Astrocyte (in vitro differentiated cells and primary cell): ENCODE measurements around the gene MGAT3. TPM values are rescaled to one million over a fixed set of nuclear protein-coding genes. Genes with fewer than 3 reads are reported as not detected.

ENCODE experiments used
- DNase-seq: peaks from one replicate; pipeline ENCODE4 v3.0.0-alpha.2; 2010; ENCODE audit warnings: low read depth
- FAIRE-seq: peaks from 2 replicates; lab custom pipeline; 2011; peaks lifted over from hg19 to GRCh38; lab: Jason Lieb, UNC
- H2AFZ ChIP-seq: 2 replicates; pipeline ENCODE4 v1.6.0; 2012; ENCODE audit warnings: low read depth, low read length, inconsistent platforms
- H3K27ac ChIP-seq: 2 replicates; pipeline ENCODE4 v1.5.1; 2011; ENCODE audit warnings: low read depth, low read length, inconsistent platforms
- H3K27me3 ChIP-seq: 2 replicates; pipeline ENCODE4 v1.6.0; 2011; ENCODE audit warnings: low read length, inconsistent platforms; ENCODE audit not compliant: insufficient read depth
- H3K36me3 ChIP-seq: 2 replicates; pipeline ENCODE4 v1.5.1; 2011; ENCODE audit warnings: low read length, inconsistent platforms; ENCODE audit not compliant: insufficient read depth
- H3K4me1 ChIP-seq: 2 replicates; pipeline ENCODE4 v1.5.1; 2011; ENCODE audit warnings: low read length, inconsistent platforms; ENCODE audit not compliant: insufficient read depth
- H3K4me2 ChIP-seq: 2 replicates; pipeline ENCODE4 v1.6.0; 2012; ENCODE audit warnings: low read length, inconsistent platforms
- H3K4me3 ChIP-seq: 2 replicates; pipeline ENCODE4 v1.5.1; 2011; ENCODE audit warnings: low read depth, mild to moderate bottlenecking, low read length, inconsistent platforms; ENCODE audit not compliant: insufficient read depth
- H3K79me2 ChIP-seq: 2 replicates; pipeline ENCODE4 v1.6.0; 2012; ENCODE audit warnings: mild to moderate bottlenecking, low read length, inconsistent platforms; ENCODE audit not compliant: insufficient read depth
- H3K9ac ChIP-seq: 2 replicates; pipeline ENCODE4 v1.6.0; 2012; ENCODE audit warnings: mild to moderate bottlenecking, low read length, inconsistent platforms
- H3K9me3 ChIP-seq: 2 replicates; pipeline ENCODE4 v1.5.1; 2012; ENCODE audit warnings: low read depth, mild to moderate bottlenecking, low read length, inconsistent platforms; ENCODE audit not compliant: insufficient read depth
- H4K20me1 ChIP-seq: 2 replicates; pipeline ENCODE4 v1.6.0; 2012; ENCODE audit warnings: low read length, inconsistent platforms; ENCODE audit not compliant: insufficient read depth
- H3K27ac Mint-ChIP-seq: one replicate; pipeline ENCODE4 v1.8.0; 2021; ENCODE audit warnings: mild to moderate bottlenecking, mixed read lengths; ENCODE audit not compliant: unreplicated experiment
- H3K27me3 Mint-ChIP-seq: one replicate; pipeline ENCODE4 v1.8.0; 2021; ENCODE audit warnings: low read depth, mixed read lengths; ENCODE audit not compliant: unreplicated experiment
- H3K36me3 Mint-ChIP-seq: one replicate; pipeline ENCODE4 v1.8.0; 2021; ENCODE audit warnings: low read depth, mixed read lengths; ENCODE audit not compliant: unreplicated experiment
- H3K4me1 Mint-ChIP-seq: one replicate; pipeline ENCODE4 v1.8.0; 2021; ENCODE audit warnings: low read depth, mixed read lengths; ENCODE audit not compliant: unreplicated experiment
- H3K4me3 Mint-ChIP-seq: one replicate; pipeline ENCODE4 v1.8.0; 2021; ENCODE audit warnings: mild to moderate bottlenecking, moderate library complexity, mixed read lengths; ENCODE audit not compliant: unreplicated experiment
- H3K9me3 Mint-ChIP-seq: one replicate; pipeline ENCODE4 v1.8.0; 2021; ENCODE audit warnings: mild to moderate bottlenecking, mixed read lengths; ENCODE audit not compliant: unreplicated experiment
- EZH2 ChIP-seq: IDR thresholded peaks from 2 replicates; pipeline ENCODE4 v1.6.1; 2012; ENCODE audit warnings: mild to moderate bottlenecking, low read length, inconsistent platforms; ENCODE audit not compliant: insufficient read depth
- total RNA-seq: library from RNA; stranded (reverse); gene quantifications from 2 replicates; pipeline ENCODE4 v1.2.1, GENCODE V29; 2021
- TF ChIP-seq, protein P1 (sequence below): IDR thresholded peaks from 2 replicates; pipeline ENCODE4 v1.5.1; 2011; ENCODE audit warnings: low read depth, mild to moderate bottlenecking, inconsistent platforms, low read length, moderate library complexity; ENCODE audit not compliant: insufficient read depth

Gene MGAT3
- total RNA-seq, 1 donor from 2014 or later, result 7.9 TPM

GRCh38 chr22:39527481-39527961 lies 70.7 kb downstream of the MGAT3 start:
- H4K20me1 ChIP-seq, result peaks cover 91% of the 10 kb centered on the region
- FAIRE-seq, result no peak
- no peak overlapping the region for H3K27ac Mint-ChIP-seq
- H2AFZ ChIP-seq, result no peak overlapping the region
- peaks cover 32% of the 10 kb centered on the region for H3K4me1 ChIP-seq
- no peak overlapping the region for H3K4me3 ChIP-seq
- H3K4me1 Mint-ChIP-seq, result peaks cover 30% of the 10 kb centered on the region
- no peak overlapping the region for H3K9ac ChIP-seq
- no peaks in the 10 kb centered on the region for H3K27me3 ChIP-seq
- DNase-seq, result no peak
- no peak overlapping the region for H3K4me2 ChIP-seq
- no peak for TF ChIP-seq EZH2
- TF ChIP-seq, protein P1, sequence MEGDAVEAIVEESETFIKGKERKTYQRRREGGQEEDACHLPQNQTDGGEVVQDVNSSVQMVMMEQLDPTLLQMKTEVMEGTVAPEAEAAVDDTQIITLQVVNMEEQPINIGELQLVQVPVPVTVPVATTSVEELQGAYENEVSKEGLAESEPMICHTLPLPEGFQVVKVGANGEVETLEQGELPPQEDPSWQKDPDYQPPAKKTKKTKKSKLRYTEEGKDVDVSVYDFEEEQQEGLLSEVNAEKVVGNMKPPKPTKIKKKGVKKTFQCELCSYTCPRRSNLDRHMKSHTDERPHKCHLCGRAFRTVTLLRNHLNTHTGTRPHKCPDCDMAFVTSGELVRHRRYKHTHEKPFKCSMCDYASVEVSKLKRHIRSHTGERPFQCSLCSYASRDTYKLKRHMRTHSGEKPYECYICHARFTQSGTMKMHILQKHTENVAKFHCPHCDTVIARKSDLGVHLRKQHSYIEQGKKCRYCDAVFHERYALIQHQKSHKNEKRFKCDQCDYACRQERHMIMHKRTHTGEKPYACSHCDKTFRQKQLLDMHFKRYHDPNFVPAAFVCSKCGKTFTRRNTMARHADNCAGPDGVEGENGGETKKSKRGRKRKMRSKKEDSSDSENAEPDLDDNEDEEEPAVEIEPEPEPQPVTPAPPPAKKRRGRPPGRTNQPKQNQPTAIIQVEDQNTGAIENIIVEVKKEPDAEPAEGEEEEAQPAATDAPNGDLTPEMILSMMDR, result no peak
- peaks cover 27% of the 10 kb centered on the region for H3K36me3 Mint-ChIP-seq
- peaks cover 73% of the 10 kb centered on the region for H3K79me2 ChIP-seq
- no peaks in the 10 kb centered on the region for H3K9me3 ChIP-seq
- no peak overlapping the region for H3K27ac ChIP-seq
- peaks cover 26% of the 10 kb centered on the region for H3K36me3 ChIP-seq
- no peaks in the 10 kb centered on the region for H3K27me3 Mint-ChIP-seq
- H3K4me3 Mint-ChIP-seq, result no peak overlapping the region
- no peaks in the 10 kb centered on the region for H3K9me3 Mint-ChIP-seq

DNA sequence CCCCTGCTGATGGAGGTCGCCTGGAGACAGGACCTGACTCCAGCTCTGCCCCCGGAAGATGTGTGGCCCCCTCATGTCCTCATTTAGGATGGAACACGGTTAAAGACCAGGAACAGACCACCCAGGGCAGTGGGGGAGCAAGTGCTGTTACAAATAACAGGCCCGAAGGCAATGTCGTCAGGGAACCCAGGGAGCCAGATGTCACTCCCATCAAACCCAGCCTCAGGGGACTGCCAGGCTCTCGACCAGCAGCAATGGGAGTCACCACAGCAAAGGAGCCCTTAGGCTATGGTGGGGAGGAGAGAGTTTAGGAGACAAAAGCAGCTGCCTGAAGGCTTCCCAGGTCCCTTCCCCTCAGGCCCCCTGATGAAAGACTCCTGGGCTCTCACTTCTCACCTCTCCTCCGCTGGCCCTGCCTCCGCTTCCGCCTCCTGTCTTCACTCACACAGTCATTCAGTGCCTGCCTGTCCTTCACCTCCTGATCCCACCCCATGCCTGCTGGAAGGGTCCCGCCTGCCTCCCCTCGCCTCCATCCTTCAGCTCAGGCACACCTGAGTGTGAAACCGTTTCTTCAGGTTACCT lies 71.4 kb downstream of the MGAT3 start:
- Mint-ChIP-seq H3K27me3 (no peaks in the 10 kb centered on the region), H3K4me1 (peaks cover 29% of the 10 kb centered on the region), H3K36me3 (peaks cover 21% of the 10 kb centered on the region), H3K4me3 (peak overlapping the region; percentile 47), H3K9me3 (no peaks in the 10 kb centered on the region), H3K27ac (no peak overlapping the region)
- DNase-seq, result no peak
- no peak overlapping the region for H3K4me3 ChIP-seq
- H3K4me2 ChIP-seq, result peak overlapping the region; percentile 66
- peaks cover 29% of the 10 kb centered on the region for H3K4me1 ChIP-seq
- no peak for FAIRE-seq
- H3K27me3 ChIP-seq, result no peaks in the 10 kb centered on the region
- peaks cover 67% of the 10 kb centered on the region for H3K79me2 ChIP-seq
- peaks cover 20% of the 10 kb centered on the region for H3K36me3 ChIP-seq
- H3K9me3 ChIP-seq, result no peaks in the 10 kb centered on the region
- no peak overlapping the region for H2AFZ ChIP-seq
- no peak overlapping the region for H3K27ac ChIP-seq
- peaks cover 84% of the 10 kb centered on the region for H4K20me1 ChIP-seq
- no peak overlapping the region for H3K9ac ChIP-seq
- TF ChIP-seq EZH2, result no peak
- TF ChIP-seq, protein P1, result no peak
